Mesendoderm (in vitro differentiated cells): Measurements from ENCODE around the gene FCN2.

Source experiments
- DNase-seq: peaks from one replicate; pipeline ENCODE4 v3.0.0; 2013
- H2AK5ac ChIP-seq: 2 replicates; pipeline ENCODE4 v1.6.1; 2013; ENCODE audit warnings: low read length, inconsistent platforms
- H2BK120ac ChIP-seq: 2 replicates; pipeline ENCODE4 v1.6.1; 2013; ENCODE audit warnings: low read depth, mild to moderate bottlenecking, low read length, moderate library complexity, mixed read lengths
- H2BK15ac ChIP-seq: replicated peaks from 2 replicates; pipeline ENCODE4 v1.6.1; 2013; ENCODE audit warnings: low read depth, mild to moderate bottlenecking, moderate library complexity
- H2BK5ac ChIP-seq: 2 replicates; pipeline ENCODE4 v1.6.1; 2013; ENCODE audit warnings: low read length, inconsistent platforms
- H3K18ac ChIP-seq: 2 replicates; pipeline ENCODE4 v1.6.1; 2013; ENCODE audit warnings: mild to moderate bottlenecking, low read length, mixed read lengths
- H3K23ac ChIP-seq: one replicate; pipeline ENCODE4 v1.6.1; 2013; ENCODE audit warnings: low read length
- H3K27ac ChIP-seq: 2 replicates; pipeline ENCODE4 v1.5.1; 2013; ENCODE audit warnings: low read depth, mild to moderate bottlenecking, inconsistent platforms, low read length, moderate library complexity
- H3K27me3 ChIP-seq: 2 replicates; pipeline ENCODE4 v1.6.1; 2013; ENCODE audit warnings: low read length, control low read depth, mild to moderate bottlenecking, inconsistent platforms; ENCODE audit not compliant: insufficient read depth, poor library complexity
- H3K36me3 ChIP-seq: 2 replicates; pipeline ENCODE4 v1.6.1; 2013; ENCODE audit warnings: low read length, inconsistent platforms; ENCODE audit not compliant: control insufficient read depth, insufficient read depth
- H3K4ac ChIP-seq: one replicate; pipeline ENCODE4 v1.6.1; 2013; ENCODE audit warnings: low read depth, mild to moderate bottlenecking, low read length, moderate library complexity
- H3K4me1 ChIP-seq: 2 replicates; pipeline ENCODE4 v1.6.1; 2013; ENCODE audit warnings: low read depth, low read length, inconsistent platforms; ENCODE audit not compliant: control insufficient read depth
- H3K4me2 ChIP-seq: 2 replicates; pipeline ENCODE4 v1.6.1; 2013; ENCODE audit warnings: low read length
- H3K4me3 ChIP-seq: 2 replicates; pipeline ENCODE4 v1.5.1; 2013; ENCODE audit warnings: mild to moderate bottlenecking, low read length
- H3K56ac ChIP-seq: one replicate; pipeline ENCODE4 v1.6.1; 2013; ENCODE audit warnings: low read length
- H3K79me1 ChIP-seq: 2 replicates; pipeline ENCODE4 v1.6.1; 2013; ENCODE audit warnings: low read length, inconsistent platforms
- H3K79me2 ChIP-seq: 2 replicates; pipeline ENCODE4 v1.6.1; 2013; ENCODE audit warnings: mild to moderate bottlenecking, low read length; ENCODE audit not compliant: control insufficient read depth, insufficient read depth
- H3K9ac ChIP-seq: 2 replicates; pipeline ENCODE4 v1.6.1; 2013; ENCODE audit warnings: low read length, inconsistent platforms
- H4K5ac ChIP-seq: one replicate; pipeline ENCODE4 v1.6.1; 2013; ENCODE audit warnings: low read length
- H4K8ac ChIP-seq: one replicate; pipeline ENCODE4 v1.6.1; 2013; ENCODE audit warnings: low read depth, mild to moderate bottlenecking, control low read depth, low read length, moderate library complexity
- WGBS: extraction: QIAGEN DNeasy Blood & Tissue Kit; methylation state at CpG from one replicate; pipeline ENCODE4 v1.1.7; 2013; ENCODE audit warnings: low lambda C conversion rate, missing lambda C conversion rate; ENCODE audit not compliant: insufficient coverage; ENCODE audit errors: extremely low coverage; 5-methylcytosine and 5-hydroxymethylcytosine counted together

FCN2 gene

GRCh38 chr9:134868751-134869553 is 11.7 kb upstream of the FCN2 start:
- Histone ChIP-seq H4K5ac (no peak overlapping the region), H3K56ac (no peak overlapping the region), H3K4me1 (no peaks in the 10 kb centered on the region), H2BK120ac (no peak overlapping the region), H3K36me3 (no peaks in the 10 kb centered on the region), H3K18ac (no peak overlapping the region), H3K4me3 (no peak overlapping the region), H2BK5ac (no peak overlapping the region), H3K27ac (no peak overlapping the region), H3K23ac (no peak overlapping the region), H3K4me2 (no peak overlapping the region), H2AK5ac (no peak overlapping the region), H2BK15ac (no peak overlapping the region), H4K8ac (no peak overlapping the region), H3K79me2 (no peaks in the 10 kb centered on the region), H3K79me1 (no peaks in the 10 kb centered on the region), H3K4ac (no peak overlapping the region), H3K27me3 (no peaks in the 10 kb centered on the region), H3K9ac (no peak overlapping the region)
- DNase-seq, result no peak
- WGBS, result no CpG with 5 or more reads among the region's 25 CpGs

DNA sequence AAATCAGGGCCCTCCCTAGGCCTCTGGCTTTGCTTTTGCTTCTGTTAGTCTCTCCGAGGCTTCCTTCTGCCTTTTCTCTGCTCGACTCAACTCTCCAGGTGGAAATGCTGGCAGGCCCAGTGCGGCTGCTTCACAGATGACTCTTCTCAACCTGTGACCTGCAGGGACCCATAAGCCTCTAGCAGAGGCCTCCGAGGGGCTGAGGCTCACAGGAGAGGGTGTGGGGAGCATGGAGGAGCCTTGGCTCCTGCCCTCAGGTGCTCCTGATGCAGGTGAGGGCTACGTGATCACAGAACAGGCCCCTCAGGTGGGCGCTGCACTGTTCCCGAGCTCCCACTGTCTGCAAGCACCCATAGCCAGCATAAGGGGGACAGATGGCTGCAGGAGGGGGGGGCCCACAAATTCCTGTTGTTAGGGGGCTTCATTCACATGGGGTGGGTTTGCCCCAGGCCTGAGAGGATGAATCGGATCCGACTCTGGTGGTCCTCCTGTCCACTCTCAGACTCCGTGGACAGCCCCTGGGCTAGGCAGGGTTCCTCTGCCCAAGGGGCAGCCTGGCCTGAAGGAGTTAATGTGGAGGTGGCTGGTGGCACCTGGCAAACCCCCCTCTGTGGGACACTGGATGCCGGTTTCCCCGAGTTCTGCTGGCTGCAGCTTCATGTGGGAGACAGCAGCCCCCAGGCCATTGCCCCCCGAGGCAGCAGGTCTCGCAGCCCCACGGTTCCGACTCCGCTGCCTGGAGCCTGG is 10.9 kb upstream of the FCN2 start:
- no peaks in the 10 kb centered on the region for H3K79me1 ChIP-seq
- H3K4me3 ChIP-seq, result no peak overlapping the region
- no peaks in the 10 kb centered on the region for H3K27me3 ChIP-seq
- DNase-seq, result no peak
- H3K79me2 ChIP-seq, result no peaks in the 10 kb centered on the region
- H3K4me1 ChIP-seq, result no peaks in the 10 kb centered on the region
- no peak overlapping the region for H2AK5ac ChIP-seq
- no peak overlapping the region for H3K23ac ChIP-seq
- H3K56ac ChIP-seq, result no peak overlapping the region
- H4K8ac ChIP-seq, result no peak overlapping the region
- H3K9ac ChIP-seq, result no peak overlapping the region
- no peak overlapping the region for H3K4me2 ChIP-seq
- no peaks in the 10 kb centered on the region for H3K36me3 ChIP-seq
- no CpG with 5 or more reads among the region's 17 CpGs for WGBS
- no peak overlapping the region for H3K18ac ChIP-seq
- H2BK5ac ChIP-seq, result no peak overlapping the region
- no peak overlapping the region for H4K5ac ChIP-seq
- H3K4ac ChIP-seq, result no peak overlapping the region
- no peak overlapping the region for H2BK120ac ChIP-seq
- no peak overlapping the region for H3K27ac ChIP-seq
- no peak overlapping the region for H2BK15ac ChIP-seq

DNA sequence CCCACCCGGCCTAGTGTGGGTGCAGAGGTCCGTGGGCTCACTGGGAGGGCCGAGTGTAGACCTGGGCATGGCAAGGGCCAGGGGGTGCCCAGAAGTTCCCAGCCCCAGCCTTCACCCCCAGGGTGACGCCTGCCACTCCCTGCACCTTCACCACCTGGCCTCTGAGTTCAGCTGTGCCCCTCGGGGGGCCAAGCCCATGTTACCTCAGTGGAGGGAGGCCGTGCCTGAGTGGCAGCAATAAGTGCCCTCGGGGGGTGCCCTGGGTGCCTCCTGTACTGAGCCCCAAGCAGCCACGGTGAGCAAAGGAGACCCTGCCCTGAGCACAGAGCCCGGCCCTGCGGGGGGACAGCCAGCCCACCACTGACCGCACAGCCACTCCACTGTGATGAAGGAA is 10.3 kb upstream of the FCN2 start:
- Histone ChIP-seq H3K4me1 (no peaks in the 10 kb centered on the region), H3K4me3 (no peak overlapping the region), H4K8ac (no peak overlapping the region), H2AK5ac (no peak overlapping the region), H3K79me2 (no peaks in the 10 kb centered on the region), H3K4me2 (no peak overlapping the region), H3K56ac (no peak overlapping the region), H3K27ac (no peak overlapping the region), H3K18ac (no peak overlapping the region), H3K79me1 (no peaks in the 10 kb centered on the region), H3K27me3 (no peaks in the 10 kb centered on the region), H3K36me3 (no peaks in the 10 kb centered on the region), H2BK15ac (no peak overlapping the region), H3K4ac (no peak overlapping the region), H4K5ac (no peak overlapping the region), H2BK5ac (no peak overlapping the region), H3K23ac (no peak overlapping the region), H3K9ac (no peak overlapping the region), H2BK120ac (no peak overlapping the region)
- DNase-seq, result no peak
- WGBS, result no CpG with 5 or more reads among the region's 11 CpGs

GRCh38 chr9:134870746-134871662 is 9.6 kb upstream of the FCN2 start:
- Histone ChIP-seq H2BK15ac (no peak overlapping the region), H2BK5ac (no peak overlapping the region), H3K27me3 (no peaks in the 10 kb centered on the region), H3K4ac (no peak overlapping the region), H3K27ac (no peak overlapping the region), H3K79me2 (no peaks in the 10 kb centered on the region), H2BK120ac (no peak overlapping the region), H4K8ac (no peak overlapping the region), H3K18ac (no peak overlapping the region), H3K36me3 (no peaks in the 10 kb centered on the region), H4K5ac (no peak overlapping the region), H3K4me2 (no peak overlapping the region), H3K56ac (no peak overlapping the region), H2AK5ac (no peak overlapping the region), H3K23ac (no peak overlapping the region), H3K4me1 (no peaks in the 10 kb centered on the region), H3K4me3 (no peak overlapping the region), H3K79me1 (no peaks in the 10 kb centered on the region), H3K9ac (no peak overlapping the region)
- DNase-seq, result no peak
- WGBS, result no CpG with 5 or more reads among the region's 30 CpGs

DNA sequence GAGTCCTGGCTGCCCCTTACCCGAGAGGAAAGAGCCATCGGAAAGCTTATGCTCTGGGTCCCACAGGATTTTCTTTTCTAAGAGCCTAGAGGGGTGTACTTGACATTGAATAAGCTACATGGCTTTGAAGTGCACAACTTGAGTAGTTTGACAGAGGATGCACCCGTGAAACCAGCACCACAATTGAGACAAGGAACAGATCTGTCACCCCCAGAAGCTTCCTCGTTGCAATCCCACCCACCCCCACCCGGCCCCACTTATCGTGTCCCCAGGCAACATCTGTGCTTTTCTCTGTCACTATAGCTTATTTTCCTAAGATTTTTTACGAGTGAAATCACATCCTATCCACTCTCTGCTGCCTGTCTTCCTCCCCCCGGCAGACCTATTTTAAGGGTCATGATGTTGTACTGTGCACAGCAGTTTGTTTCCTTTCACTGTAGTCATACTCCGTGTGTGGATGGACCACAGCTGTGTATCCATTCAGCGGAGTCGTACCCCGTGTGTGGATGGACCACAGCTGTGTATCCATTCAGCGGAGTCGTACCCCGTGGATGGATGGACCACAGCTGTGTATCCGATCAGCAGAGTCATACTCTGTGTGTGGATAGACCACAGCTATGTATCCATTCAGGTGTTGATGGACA is 8.8 kb upstream of the FCN2 start:
- Histone ChIP-seq H3K23ac (no peak overlapping the region), H3K36me3 (no peaks in the 10 kb centered on the region), H4K5ac (no peak overlapping the region), H2AK5ac (no peak overlapping the region), H3K4me1 (no peaks in the 10 kb centered on the region), H3K56ac (no peak overlapping the region), H2BK15ac (no peak overlapping the region), H4K8ac (no peak overlapping the region), H3K4ac (no peak overlapping the region), H3K27ac (no peak overlapping the region), H3K9ac (no peak overlapping the region), H3K18ac (no peak overlapping the region), H3K4me2 (no peak overlapping the region), H3K27me3 (no peaks in the 10 kb centered on the region), H2BK5ac (no peak overlapping the region), H2BK120ac (no peak overlapping the region), H3K4me3 (no peak overlapping the region), H3K79me1 (no peaks in the 10 kb centered on the region), H3K79me2 (no peaks in the 10 kb centered on the region)
- no CpG with 5 or more reads among the region's 16 CpGs for WGBS
- DNase-seq, result no peak
